Subcutaneous adipose tissue (tissue), 4 donors: ENCODE measurements around the gene SLC39A7. TPM values are rescaled to one million over a fixed set of nuclear protein-coding genes. Genes with fewer than 3 reads are reported as not detected.

Experiments used
- total RNA-seq, 4 donors: library from RNA; depleted of rRNA; stranded (reverse); fragments of >200 nt; gene quantifications; one replicate each; pipeline ENCODE4 v1.1.0, GENCODE V29; 2016
- TF ChIP-seq, protein P1 (sequence below): fragments of 450-650 bp; IDR thresholded peaks from one replicate; pipeline ENCODE4 v1.5.1; 2016; ENCODE audit warnings: low read depth, mild to moderate bottlenecking, control low read depth, antibody characterized with exemption, moderate library complexity

The SLC39A7 gene
- total RNA-seq, 4 donors from 2014 or later = 49.0 to 54.9 (median 52.5) TPM

DNA sequence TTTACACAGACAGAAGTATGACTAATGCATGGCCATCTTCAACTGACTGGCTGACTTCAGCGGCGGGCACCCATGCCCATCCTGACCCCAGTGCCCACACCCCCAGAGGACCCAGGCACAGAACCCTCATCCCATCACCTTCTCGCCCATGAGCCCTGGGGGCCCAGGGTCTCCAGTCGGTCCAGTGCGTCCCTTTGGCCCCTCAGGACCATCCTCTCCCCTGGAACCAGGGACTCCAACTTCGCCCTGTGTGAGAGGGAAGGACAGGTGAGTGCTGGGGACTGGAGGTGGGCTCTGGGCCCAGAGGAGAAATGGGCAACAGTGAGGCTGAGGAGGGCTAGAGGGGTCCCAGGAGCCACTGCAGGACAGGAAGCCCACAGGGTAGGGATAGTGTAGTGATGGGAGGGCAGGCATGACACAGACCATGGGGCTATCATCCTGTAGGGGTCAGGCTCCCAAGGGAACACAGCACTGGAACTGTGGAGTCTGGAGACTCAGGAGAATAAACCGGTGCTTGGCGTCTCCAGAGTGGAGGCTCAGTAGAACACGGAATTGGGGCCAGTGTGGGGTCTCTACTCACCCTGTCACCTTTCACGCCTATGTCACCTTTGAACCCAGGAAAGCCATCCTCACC lies 25.1 kb upstream of the SLC39A7 start:
- TF ChIP-seq, protein P1, sequence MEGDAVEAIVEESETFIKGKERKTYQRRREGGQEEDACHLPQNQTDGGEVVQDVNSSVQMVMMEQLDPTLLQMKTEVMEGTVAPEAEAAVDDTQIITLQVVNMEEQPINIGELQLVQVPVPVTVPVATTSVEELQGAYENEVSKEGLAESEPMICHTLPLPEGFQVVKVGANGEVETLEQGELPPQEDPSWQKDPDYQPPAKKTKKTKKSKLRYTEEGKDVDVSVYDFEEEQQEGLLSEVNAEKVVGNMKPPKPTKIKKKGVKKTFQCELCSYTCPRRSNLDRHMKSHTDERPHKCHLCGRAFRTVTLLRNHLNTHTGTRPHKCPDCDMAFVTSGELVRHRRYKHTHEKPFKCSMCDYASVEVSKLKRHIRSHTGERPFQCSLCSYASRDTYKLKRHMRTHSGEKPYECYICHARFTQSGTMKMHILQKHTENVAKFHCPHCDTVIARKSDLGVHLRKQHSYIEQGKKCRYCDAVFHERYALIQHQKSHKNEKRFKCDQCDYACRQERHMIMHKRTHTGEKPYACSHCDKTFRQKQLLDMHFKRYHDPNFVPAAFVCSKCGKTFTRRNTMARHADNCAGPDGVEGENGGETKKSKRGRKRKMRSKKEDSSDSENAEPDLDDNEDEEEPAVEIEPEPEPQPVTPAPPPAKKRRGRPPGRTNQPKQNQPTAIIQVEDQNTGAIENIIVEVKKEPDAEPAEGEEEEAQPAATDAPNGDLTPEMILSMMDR = no peak

DNA sequence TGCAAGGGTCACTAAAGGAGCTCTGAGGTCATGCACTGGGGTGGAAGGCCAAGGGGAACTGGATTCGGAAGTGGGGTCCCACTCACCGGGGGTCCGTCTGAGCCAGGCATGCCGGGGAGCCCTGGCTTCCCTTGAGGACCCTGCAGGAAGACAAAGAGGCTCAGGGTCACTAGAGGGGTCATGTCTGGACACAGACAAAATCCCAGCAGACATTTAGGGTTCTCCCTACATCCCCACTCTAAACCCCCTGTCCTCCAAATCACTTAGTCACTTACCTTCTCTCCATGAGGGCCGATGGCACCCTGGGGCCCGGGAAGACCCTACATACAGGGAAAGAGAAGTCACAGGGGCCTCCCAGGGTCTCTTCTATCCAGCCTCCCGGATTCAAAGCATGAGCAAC lies 23.8 kb upstream of the SLC39A7 start:
- TF ChIP-seq, protein P1 = no peak

DNA sequence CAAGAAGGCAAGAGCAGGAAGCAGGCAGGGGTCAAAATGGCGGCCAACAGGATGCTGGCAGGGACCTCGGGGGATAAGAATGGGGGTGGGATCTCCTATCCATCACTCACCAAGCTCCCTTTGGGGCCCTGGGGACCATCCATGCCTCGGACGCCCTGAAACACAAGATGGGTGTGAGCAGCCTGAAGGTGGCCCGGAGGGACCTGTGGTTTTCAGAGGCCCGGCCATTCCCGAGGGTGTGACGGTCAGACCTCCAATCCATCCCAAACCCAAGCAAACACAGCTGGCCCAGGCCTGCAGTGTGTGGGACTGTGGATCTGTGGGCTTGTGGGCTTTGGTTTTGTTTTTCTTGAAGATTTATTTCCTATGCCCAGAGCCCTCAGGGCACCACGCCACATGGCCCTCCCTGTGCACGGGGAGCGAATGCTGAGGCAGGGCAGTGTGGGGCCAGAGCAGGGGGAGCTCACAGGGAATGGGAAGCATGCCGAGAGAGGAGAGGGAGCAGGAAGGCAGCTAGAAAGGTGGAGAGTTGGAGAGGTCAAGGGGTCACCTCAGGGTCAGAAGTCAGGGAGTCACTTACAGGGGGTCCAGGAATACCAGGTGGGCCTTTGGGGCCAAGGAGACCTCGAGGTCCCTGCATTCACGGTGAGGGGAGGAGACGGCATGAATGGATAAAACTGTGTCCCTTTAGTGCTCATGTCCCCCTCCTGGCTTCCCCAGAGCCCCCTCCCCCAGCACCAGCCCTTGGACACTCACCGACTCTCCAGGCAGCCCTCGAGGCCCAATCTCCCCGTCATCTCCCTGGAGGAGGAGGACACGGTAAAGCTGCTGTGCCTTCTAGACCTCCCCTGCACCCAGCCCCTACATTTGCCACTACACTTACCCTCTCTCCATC lies 22.9 kb upstream of the SLC39A7 start:
- TF ChIP-seq, protein P1 = no peak

DNA sequence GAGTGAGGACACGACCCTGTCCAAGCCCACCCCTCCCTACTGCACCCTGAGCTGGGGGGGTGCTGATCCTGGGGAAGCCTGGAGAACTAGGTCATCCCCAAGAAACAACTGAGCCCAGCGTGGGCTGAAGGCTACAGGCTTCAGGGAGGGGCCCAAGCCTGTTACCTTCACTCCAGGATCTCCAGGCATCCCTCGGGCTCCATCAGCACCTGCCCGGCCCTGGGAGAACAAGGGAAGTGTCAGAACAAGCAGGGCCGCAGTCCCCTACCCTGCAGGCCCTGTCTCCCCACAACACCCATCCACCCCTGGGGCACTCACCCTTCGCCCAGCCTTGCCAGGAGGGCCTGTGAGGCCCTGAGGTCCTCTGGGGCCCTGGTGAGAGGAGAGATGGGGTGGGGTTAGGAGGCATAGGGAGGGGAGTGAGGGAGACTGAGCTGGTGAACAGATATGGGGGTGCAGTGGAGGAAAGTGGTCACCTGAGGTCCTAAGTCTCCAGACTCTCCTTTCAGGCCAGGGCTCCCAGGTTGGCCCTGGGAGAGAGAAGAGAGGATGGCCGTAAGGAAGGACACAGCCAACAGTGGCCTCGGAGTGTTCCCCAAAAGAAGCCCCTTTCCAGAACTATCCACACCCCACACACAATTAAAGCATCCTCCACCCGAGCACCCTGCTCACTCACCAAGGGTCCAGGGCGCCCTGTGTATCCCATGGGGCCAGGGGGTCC lies 21.8 kb upstream of the SLC39A7 start:
- TF ChIP-seq, protein P1 = no peak

DNA sequence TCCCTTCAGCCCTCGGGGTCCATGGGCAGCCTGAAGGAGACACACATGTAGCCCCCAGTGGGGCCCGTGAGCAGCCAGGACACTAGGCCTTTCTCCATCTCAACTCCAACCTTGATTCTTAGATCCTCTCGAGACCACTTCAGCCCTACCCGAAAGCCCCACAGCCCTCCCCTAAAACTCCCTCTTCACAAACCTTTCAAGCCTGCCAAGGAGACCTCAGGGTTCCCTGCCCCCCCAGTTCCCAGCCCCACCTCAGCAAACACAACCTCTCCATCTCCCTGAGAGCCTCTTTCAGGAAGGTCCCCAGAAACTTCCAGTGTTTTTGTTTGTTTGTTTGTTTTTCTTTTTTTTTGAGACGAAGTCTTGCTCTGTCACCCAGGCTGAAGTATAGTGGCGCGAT lies 19.5 kb upstream of the SLC39A7 start:
- TF ChIP-seq, protein P1 = no peak

DNA sequence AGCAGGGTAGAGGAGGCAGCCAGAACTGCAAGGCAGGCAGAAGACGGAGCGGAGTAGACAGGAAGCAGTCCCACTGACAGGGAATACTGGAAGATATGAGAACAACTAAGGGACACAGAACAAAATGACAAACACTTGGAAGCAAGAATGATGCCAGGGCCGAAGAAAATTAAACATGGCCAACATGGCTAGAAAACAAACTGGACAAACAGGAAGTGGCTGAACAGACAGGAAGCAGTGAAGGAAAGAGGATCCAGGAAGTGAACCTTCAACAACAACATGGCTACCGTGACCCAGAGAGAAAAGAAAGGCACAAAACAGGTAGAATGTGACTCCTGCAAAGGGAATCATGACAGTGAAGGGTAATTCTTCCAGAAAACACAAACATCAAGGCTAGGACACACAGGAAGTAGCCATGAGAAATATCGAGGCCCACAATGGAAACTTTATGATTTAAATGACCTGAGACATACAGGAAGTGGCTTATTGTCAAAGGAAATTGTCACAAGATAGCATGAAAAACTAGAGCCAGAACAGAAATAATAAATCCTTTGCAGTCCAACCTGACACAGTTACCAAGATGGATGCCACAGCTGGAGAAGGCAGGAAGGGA lies 17.5 kb upstream of the SLC39A7 start:
- TF ChIP-seq, protein P1 = no peak
